Forelimb muscle (tissue), 1 donor: Measurements from ENCODE around the gene UTS2. TPM values are rescaled to one million over a fixed set of nuclear protein-coding genes. Genes with fewer than 3 reads are reported as not detected.

ENCODE experiments used
- DNase-seq: peaks from one replicate; pipeline ENCODE4 v3.0.0-alpha.2; 2013; ENCODE audit warnings: low read depth
- polyA plus RNA-seq: library from polyadenylated mRNA; unstranded; fragments of 120-200 nt; gene quantifications from one replicate; pipeline ENCODE4 v1.2.1, GENCODE V29; 2013; ENCODE audit not compliant: insufficient read length

Gene UTS2
- not detected for polyA plus RNA-seq

- DNase-seq, result no peak
These were observed at the start of gene UTS2 for GRCh38 chr1:7852804-7853683. TSS of gene UTS2 (minus strand) at chr1:7853065. CDS start at chr1:7853003, 62 bp downstream.

GRCh38 chr1:7899741-7900140, 46.9 kb upstream of the UTS2 start:
- DNase-seq, result no peak

GRCh38 chr1:7898962-7899361, 46.1 kb upstream of the UTS2 start:
- no peak for DNase-seq

- DNase-seq, result no peak
These were observed 44.1 kb upstream of the UTS2 start for GRCh38 chr1:7896994-7897393.

- no peak for DNase-seq
These were observed 40.8 kb upstream of the UTS2 start for GRCh38 chr1:7893529-7894180.

- no peak for DNase-seq
These were observed 38.9 kb upstream of the UTS2 start for GRCh38 chr1:7891804-7892203.

- no peak for DNase-seq
These were observed 38.0 kb upstream of the UTS2 start for GRCh38 chr1:7890853-7891252.

- DNase-seq, result no peak
These were observed 35.6 kb upstream of the UTS2 start for GRCh38 chr1:7888248-7889081.

GRCh38 chr1:7886405-7886745, 33.5 kb upstream of the UTS2 start:
- DNase-seq, result no peak

- no peak for DNase-seq
These were observed 32.9 kb upstream of the UTS2 start for GRCh38 chr1:7885513-7886404.

- DNase-seq, result no peak
These were observed 31.9 kb upstream of the UTS2 start for GRCh38 chr1:7884757-7885156.

GRCh38 chr1:7879228-7879627, 26.4 kb upstream of the UTS2 start:
- DNase-seq, result no peak

- DNase-seq, result no peak
These were observed 25.2 kb upstream of the UTS2 start for GRCh38 chr1:7878027-7878426.

- DNase-seq, result no peak
These were observed 21.2 kb upstream of the UTS2 start for GRCh38 chr1:7873801-7874795.

- DNase-seq, result no peak
These were observed 18.3 kb upstream of the UTS2 start for GRCh38 chr1:7871136-7871535.

GRCh38 chr1:7869136-7869920, 16.5 kb upstream of the UTS2 start:
- no peak for DNase-seq

- DNase-seq, result no peak
These were observed 15.4 kb upstream of the UTS2 start for GRCh38 chr1:7868070-7868780.

GRCh38 chr1:7865978-7866377, 13.1 kb upstream of the UTS2 start:
- no peak for DNase-seq
